Measurements from ENCODE around the gene PLPP7. TPM values are rescaled to one million over a fixed set of nuclear protein-coding genes. Genes with fewer than 3 reads are reported as not detected.

The PLPP7 gene
- polyA plus RNA-seq, 1 donor from 2014 or later, result 0.87 TPM

- no peak overlapping the region for H3K27ac ChIP-seq (ENCODE audit: low read length)
- H3K9ac ChIP-seq (ENCODE audit: low read length), result no peak overlapping the region
- no peaks in the 10 kb centered on the region for H3K79me2 ChIP-seq (replicated peaks; ENCODE audit: insufficient read depth, low read length)
- no peaks in the 10 kb centered on the region for H3K9me2 ChIP-seq (ENCODE audit: insufficient read depth, low read length)
- no peak overlapping the region for H2AFZ ChIP-seq (ENCODE audit: low read depth, low read length)
- H3K9me3 ChIP-seq (ENCODE audit: low read length), result no peaks in the 10 kb centered on the region
- H3K4me2 ChIP-seq (ENCODE audit: low read length), result no peak overlapping the region
- TF ChIP-seq RAD21 (conservative IDR thresholded peaks at IDR 0.05) (no peak), TAF1 (IDR thresholded peaks at IDR 0.05; ENCODE audit: low read depth) (no peak), REST (IDR thresholded peaks at IDR 0.05; ENCODE audit: borderline replicate concordance) (no peak), CTCF (IDR thresholded peaks at IDR 0.05; ENCODE audit: poor library complexity, severe bottlenecking) (no peak), EZH2 (IDR thresholded peaks at IDR 0.05; ENCODE audit: borderline replicate concordance, insufficient read depth, low read length, poor library complexity, severe bottlenecking) (no peak), MXI1 (conservative IDR thresholded peaks at IDR 0.05; ENCODE audit: poor library complexity, severe bottlenecking) (no peak), EP300 (conservative IDR thresholded peaks at IDR 0.05; ENCODE audit: poor library complexity, severe bottlenecking) (no peak)
- no peaks in the 10 kb centered on the region for H3K27me3 ChIP-seq (ENCODE audit: insufficient read depth, low read depth, low read length)
- no peaks in the 10 kb centered on the region for H3K36me3 ChIP-seq (ENCODE audit: insufficient read depth, low read length)
- H3K4me3 ChIP-seq (ENCODE audit: low read length), result no peak overlapping the region
- no peaks in the 10 kb centered on the region for H3F3A ChIP-seq (ENCODE audit: insufficient read depth, low read length, poor library complexity, severe bottlenecking)
- H4K20me1 ChIP-seq (ENCODE audit: insufficient read depth), result no peaks in the 10 kb centered on the region
These were observed 30.0 kb downstream of the PLPP7 start for GRCh38 chr9:131319486-131319885.

- no peaks in the 10 kb centered on the region for H3K36me3 ChIP-seq (ENCODE audit: insufficient read depth, low read length)
- TF ChIP-seq REST (IDR thresholded peaks at IDR 0.05; ENCODE audit: borderline replicate concordance) (no peak), EZH2 (IDR thresholded peaks at IDR 0.05; ENCODE audit: borderline replicate concordance, insufficient read depth, low read length, poor library complexity, severe bottlenecking) (no peak), MXI1 (conservative IDR thresholded peaks at IDR 0.05; ENCODE audit: poor library complexity, severe bottlenecking) (no peak), POLR2AphosphoS5 (IDR thresholded peaks at IDR 0.05) (no peak), SMC3 (conservative IDR thresholded peaks at IDR 0.05; ENCODE audit: poor library complexity) (no peak), TAF1 (IDR thresholded peaks at IDR 0.05; ENCODE audit: low read depth) (no peak), EP300 (conservative IDR thresholded peaks at IDR 0.05; ENCODE audit: poor library complexity, severe bottlenecking) (no peak), CTCF (IDR thresholded peaks at IDR 0.05; ENCODE audit: poor library complexity, severe bottlenecking) (no peak), RAD21 (conservative IDR thresholded peaks at IDR 0.05) (no peak)
- H3K9ac ChIP-seq (ENCODE audit: low read length), result no peak overlapping the region
- H3K4me2 ChIP-seq (ENCODE audit: low read length), result no peak overlapping the region
- no peaks in the 10 kb centered on the region for H3K9me2 ChIP-seq (ENCODE audit: insufficient read depth, low read length)
- no peaks in the 10 kb centered on the region for H3K79me2 ChIP-seq (replicated peaks; ENCODE audit: insufficient read depth, low read length)
- H4K20me1 ChIP-seq (ENCODE audit: insufficient read depth), result no peaks in the 10 kb centered on the region
- H3K27me3 ChIP-seq (ENCODE audit: insufficient read depth, low read depth, low read length), result no peaks in the 10 kb centered on the region
- H3F3A ChIP-seq (ENCODE audit: insufficient read depth, low read length, poor library complexity, severe bottlenecking), result no peaks in the 10 kb centered on the region
- no peak overlapping the region for H3K27ac ChIP-seq (ENCODE audit: low read length)
- no peak overlapping the region for H2AFZ ChIP-seq (ENCODE audit: low read depth, low read length)
- no peak overlapping the region for H3K4me3 ChIP-seq (ENCODE audit: low read length)
- no peaks in the 10 kb centered on the region for H3K9me3 ChIP-seq (ENCODE audit: low read length)
These were observed 30.6 kb downstream of the PLPP7 start for GRCh38 chr9:131320031-131320685.
